OCI-LY7 (cell line): Measurements from ENCODE around the gene ADAMTS4.

Source experiments
- CTCF ChIP-seq: fragments of 200-600 bp; sonication (generic); conservative IDR thresholded peaks from 2 replicates; pipeline ENCODE4 v1.5.1; 2014; ENCODE audit warnings: mild to moderate bottlenecking, antibody characterized with exemption, low read length, moderate library complexity, mixed read lengths
- EZH2phosphoT487 ChIP-seq: fragments of 200-600 bp; sonication (generic); IDR thresholded peaks from 2 replicates; pipeline ENCODE4 v1.6.1; 2018; ENCODE audit warnings: low read depth, borderline replicate concordance, mild to moderate bottlenecking, mixed run types, antibody characterized with exemption, low read length, moderate library complexity, mixed read lengths

- no peak for TF ChIP-seq CTCF
- no peak for TF ChIP-seq EZH2phosphoT487
Measured at GRCh38 chr1:161214369-161214768, 15.5 kb upstream of the ADAMTS4 start.
